ENCODE results near the gene DGKA.
A peak's percentile ranks its signal among the peaks of the same experiment; 100 is the strongest.

The DGKA gene

DNA sequence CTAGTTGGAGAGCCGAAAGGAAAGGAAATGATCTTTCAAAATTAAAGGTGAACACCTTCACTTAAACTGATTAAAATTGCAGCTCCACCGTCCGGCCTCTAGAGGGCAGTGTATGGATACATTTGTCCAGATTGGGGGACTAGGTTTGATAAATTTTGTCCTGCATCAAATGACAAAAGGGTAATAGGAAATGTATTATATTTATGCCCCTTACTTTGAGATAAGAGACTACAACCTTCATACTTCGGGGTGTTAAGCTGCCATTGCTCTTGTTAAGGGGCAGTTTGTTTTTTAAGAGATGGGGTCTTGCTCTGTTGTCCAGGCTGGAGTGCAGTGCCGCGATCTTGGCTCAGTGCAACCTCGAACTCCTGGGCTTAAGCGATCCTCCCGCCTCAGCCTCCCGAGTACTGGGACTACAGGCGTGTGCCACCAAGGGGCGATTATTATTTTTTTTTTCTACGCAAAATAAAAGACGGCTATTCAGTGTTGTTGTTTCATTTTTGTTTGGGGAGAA, 65.3 kb downstream of the DGKA start (continued):
- TF ChIP-seq OSR2 (tag by site-specific recombination; IDR thresholded peaks at IDR 0.05) (no peak), ZNF645 (tag by site-specific recombination; IDR thresholded peaks at IDR 0.05) (no peak), ZNF513 (tag by site-specific recombination; IDR thresholded peaks at IDR 0.05) (no peak), ZSCAN30 (tag by site-specific recombination; IDR thresholded peaks at IDR 0.05) (no peak), RBAK (tag by site-specific recombination; IDR thresholded peaks at IDR 0.05) (no peak), ZNF629 (tag by site-specific recombination; IDR thresholded peaks at IDR 0.05) (0 out of 2 replicates have a peak, but pooled peaks have one; percentile 15), ZFP3 (tag by site-specific recombination; IDR thresholded peaks at IDR 0.05; ENCODE audit: low read depth) (no peak), ZNF76 (tag by site-specific recombination; IDR thresholded peaks at IDR 0.05; ENCODE audit: borderline replicate concordance, low read depth) (no peak), TCF7L2 (IDR thresholded peaks at IDR 0.05; ENCODE audit: borderline replicate concordance, low read depth, low read length) (no peak)
- TF ChIP-seq, protein P1, sequence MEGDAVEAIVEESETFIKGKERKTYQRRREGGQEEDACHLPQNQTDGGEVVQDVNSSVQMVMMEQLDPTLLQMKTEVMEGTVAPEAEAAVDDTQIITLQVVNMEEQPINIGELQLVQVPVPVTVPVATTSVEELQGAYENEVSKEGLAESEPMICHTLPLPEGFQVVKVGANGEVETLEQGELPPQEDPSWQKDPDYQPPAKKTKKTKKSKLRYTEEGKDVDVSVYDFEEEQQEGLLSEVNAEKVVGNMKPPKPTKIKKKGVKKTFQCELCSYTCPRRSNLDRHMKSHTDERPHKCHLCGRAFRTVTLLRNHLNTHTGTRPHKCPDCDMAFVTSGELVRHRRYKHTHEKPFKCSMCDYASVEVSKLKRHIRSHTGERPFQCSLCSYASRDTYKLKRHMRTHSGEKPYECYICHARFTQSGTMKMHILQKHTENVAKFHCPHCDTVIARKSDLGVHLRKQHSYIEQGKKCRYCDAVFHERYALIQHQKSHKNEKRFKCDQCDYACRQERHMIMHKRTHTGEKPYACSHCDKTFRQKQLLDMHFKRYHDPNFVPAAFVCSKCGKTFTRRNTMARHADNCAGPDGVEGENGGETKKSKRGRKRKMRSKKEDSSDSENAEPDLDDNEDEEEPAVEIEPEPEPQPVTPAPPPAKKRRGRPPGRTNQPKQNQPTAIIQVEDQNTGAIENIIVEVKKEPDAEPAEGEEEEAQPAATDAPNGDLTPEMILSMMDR (tag by site-specific recombination; IDR thresholded peaks at IDR 0.05): peak; percentile 62; the same call in 1 of the 2 replicates
- TF ChIP-seq, protein P2, sequence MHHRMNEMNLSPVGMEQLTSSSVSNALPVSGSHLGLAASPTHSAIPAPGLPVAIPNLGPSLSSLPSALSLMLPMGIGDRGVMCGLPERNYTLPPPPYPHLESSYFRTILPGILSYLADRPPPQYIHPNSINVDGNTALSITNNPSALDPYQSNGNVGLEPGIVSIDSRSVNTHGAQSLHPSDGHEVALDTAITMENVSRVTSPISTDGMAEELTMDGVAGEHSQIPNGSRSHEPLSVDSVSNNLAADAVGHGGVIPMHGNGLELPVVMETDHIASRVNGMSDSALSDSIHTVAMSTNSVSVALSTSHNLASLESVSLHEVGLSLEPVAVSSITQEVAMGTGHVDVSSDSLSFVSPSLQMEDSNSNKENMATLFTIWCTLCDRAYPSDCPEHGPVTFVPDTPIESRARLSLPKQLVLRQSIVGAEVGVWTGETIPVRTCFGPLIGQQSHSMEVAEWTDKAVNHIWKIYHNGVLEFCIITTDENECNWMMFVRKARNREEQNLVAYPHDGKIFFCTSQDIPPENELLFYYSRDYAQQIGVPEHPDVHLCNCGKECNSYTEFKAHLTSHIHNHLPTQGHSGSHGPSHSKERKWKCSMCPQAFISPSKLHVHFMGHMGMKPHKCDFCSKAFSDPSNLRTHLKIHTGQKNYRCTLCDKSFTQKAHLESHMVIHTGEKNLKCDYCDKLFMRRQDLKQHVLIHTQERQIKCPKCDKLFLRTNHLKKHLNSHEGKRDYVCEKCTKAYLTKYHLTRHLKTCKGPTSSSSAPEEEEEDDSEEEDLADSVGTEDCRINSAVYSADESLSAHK (tag by site-specific recombination; IDR thresholded peaks at IDR 0.05): no peak

- ChIA-PET POLR2A (interaction anchor here (0.5 to 3.3 kb wide), 22 partner anchors 10 to 319 kb away, joined by 3 to 48 read pairs (median 4); partner anchors contain the start of genes CNPY2, PA2G4, RAB5B and RNF41), CTCF (interaction anchor here (0.6 to 4.8 kb wide), 31 partner anchors 9 to 281 kb away, joined by 3 to 46 read pairs (median 6); partner anchors contain the start of genes BLOC1S1, PA2G4, RAB5B and SMARCC2)
- no peaks in the 10 kb centered on the region; the same call in 1 of the 2 replicates for H3K4me1 ChIP-seq (ENCODE audit: control insufficient read depth, insufficient read depth, low read length)
- H3K27ac ChIP-seq (ENCODE audit: extremely low read depth, low read depth, low read length): peak within 1 kb of the TSS; percentile 38; the same call in 1 of the 2 replicates
- peak within 1 kb of the TSS; percentile 65 for H3K4me3 ChIP-seq (ENCODE audit: low read depth, low read length)
- peaks cover 18 to 37% of the 10 kb centered on the region in 2 experiments for H3K36me3 ChIP-seq (ENCODE audit: control insufficient read depth in 2 of 2, insufficient read depth in 1 of 2, low read length in 2 of 2)
- no peaks in the 10 kb centered on the region for H3K9me3 ChIP-seq (ENCODE audit: control insufficient read depth, insufficient read depth, low read depth, low read length)
- TF ChIP-seq, protein P3, sequence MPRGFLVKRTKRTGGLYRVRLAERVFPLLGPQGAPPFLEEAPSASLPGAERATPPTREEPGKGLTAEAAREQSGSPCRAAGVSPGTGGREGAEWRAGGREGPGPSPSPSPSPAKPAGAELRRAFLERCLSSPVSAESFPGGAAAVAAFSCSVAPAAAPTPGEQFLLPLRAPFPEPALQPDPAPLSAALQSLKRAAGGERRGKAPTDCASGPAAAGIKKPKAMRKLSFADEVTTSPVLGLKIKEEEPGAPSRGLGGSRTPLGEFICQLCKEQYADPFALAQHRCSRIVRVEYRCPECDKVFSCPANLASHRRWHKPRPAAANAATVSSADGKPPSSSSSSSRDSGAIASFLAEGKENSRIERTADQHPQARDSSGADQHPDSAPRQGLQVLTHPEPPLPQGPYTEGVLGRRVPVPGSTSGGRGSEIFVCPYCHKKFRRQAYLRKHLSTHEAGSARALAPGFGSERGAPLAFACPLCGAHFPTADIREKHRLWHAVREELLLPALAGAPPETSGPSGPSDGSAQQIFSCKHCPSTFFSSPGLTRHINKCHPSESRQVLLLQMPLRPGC (tag by site-specific recombination; IDR thresholded peaks at IDR 0.05): peak; percentile 47; the same call in 1 of the 2 replicates
- TF ChIP-seq ZNF624 (tag by site-specific recombination; IDR thresholded peaks at IDR 0.05): no peak
- peak; percentile 41; the same call in 1 of the 2 replicates for TF ChIP-seq ZIC2 (tag by site-specific recombination; IDR thresholded peaks at IDR 0.05)
- TF ChIP-seq ZNF837 (tag by site-specific recombination; IDR thresholded peaks at IDR 0.05): no peak
- TF ChIP-seq ZNF398 (tag by site-specific recombination; IDR thresholded peaks at IDR 0.05): 0 out of 2 replicates have a peak, but pooled peaks have one; percentile 12
- no peak for TF ChIP-seq MEIS1 (CRISPR knock-in tag; IDR thresholded peaks at IDR 0.05; ENCODE audit: borderline replicate concordance)
- TF ChIP-seq ZNF707 (tag by site-specific recombination; IDR thresholded peaks at IDR 0.05): no peak
- no peak for TF ChIP-seq ZNF791 (tag by site-specific recombination; IDR thresholded peaks at IDR 0.05)
- TF ChIP-seq OVOL3 (tag by site-specific recombination; IDR thresholded peaks at IDR 0.05): peak; percentile 97
- TF ChIP-seq KLF9 (tag by site-specific recombination; IDR thresholded peaks at IDR 0.05; ENCODE audit: low read depth): peak; percentile 69; the same call in 1 of the 2 replicates
- 0 out of 2 replicates have a peak, but pooled peaks have one; percentile 8 for TF ChIP-seq ZNF76 (tag by site-specific recombination; IDR thresholded peaks at IDR 0.05; ENCODE audit: borderline replicate concordance, low read depth)
- TF ChIP-seq ZNF830 (tag by site-specific recombination; IDR thresholded peaks at IDR 0.05; ENCODE audit: low read depth): no peak
- no peak for TF ChIP-seq ZNF510 (tag by site-specific recombination; IDR thresholded peaks at IDR 0.05; ENCODE audit: insufficient replicate concordance)
- TF ChIP-seq ZNF660 (tag by site-specific recombination; IDR thresholded peaks at IDR 0.05): peak; percentile 18; the same call in 1 of the 2 replicates
Measured at GRCh38 chr12:55996715-55997534, 66.0 kb downstream of the DGKA start, which contains the start of gene SUOX. Gene SUOX, plus strand, starts transcription at chr12:55997276. Its CDS starts 4,946 bp downstream, at chr12:56002222.
